NCI-H2107 (cell line): Measurements from ENCODE around the gene MRPL32.

Experiments
- DNase-seq: peaks from one replicate; lab custom pipeline; 2025; lab: John Stamatoyannopoulos, UW

MRPL32 gene

DNA sequence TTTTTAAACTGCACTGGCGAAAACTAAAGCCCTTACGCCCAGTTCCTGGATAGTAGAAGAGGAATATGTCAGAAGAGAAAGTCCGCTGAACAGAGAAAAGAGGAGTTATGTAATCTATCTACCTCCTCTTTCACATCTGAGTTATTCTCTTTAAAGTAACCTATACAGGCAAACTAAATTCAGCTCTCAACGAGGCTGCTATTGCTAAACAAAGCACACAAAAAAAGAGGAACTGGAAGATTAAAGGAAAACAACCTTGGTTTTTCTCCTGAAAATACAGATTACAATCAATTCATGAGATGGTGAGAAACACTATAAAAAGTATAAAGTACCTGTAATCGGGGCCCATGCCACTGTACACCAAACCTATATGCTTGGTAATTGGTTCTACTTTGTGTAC lies 6.0 kb upstream of the MRPL32 start:
- no peak for DNase-seq

DNA sequence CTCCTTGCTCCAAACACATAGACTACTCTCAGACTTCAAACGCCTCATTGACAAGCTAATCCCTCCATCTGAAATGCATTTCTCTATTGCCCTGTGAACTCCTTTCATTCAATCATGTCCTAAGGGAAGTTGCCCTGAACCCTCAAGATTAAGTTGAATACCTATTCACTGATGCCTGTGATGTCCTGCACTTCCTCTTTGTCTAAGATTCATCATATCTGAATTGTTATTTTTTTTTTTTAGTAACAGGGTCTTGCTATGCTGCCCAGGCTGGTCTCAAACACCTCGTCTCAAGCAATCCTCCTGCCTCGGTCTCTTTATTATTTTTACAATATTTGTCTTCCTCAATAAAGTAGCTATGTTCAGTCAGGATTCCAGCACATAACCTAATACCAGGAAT lies 3.4 kb upstream of the MRPL32 start:
- DNase-seq = no peak

DNA sequence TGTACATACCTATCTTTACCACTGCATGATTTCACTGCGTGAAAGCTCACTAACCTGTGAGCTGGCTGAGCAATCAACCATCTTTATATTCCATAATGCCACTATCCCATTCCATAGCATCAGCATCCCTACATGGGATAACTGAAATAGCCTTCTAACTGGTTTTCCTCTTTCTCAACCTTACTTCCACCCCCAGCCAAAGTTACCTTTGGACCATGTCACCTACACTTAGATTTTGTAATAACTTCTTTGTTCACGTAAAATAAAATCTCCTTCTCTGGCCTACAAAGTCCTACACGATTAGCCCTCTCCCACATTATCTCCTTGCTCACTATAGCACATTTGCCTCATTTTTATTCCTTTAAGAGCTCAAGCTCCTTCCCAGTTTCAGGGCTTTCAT lies 2.7 kb upstream of the MRPL32 start:
- DNase-seq = no peak

DNA sequence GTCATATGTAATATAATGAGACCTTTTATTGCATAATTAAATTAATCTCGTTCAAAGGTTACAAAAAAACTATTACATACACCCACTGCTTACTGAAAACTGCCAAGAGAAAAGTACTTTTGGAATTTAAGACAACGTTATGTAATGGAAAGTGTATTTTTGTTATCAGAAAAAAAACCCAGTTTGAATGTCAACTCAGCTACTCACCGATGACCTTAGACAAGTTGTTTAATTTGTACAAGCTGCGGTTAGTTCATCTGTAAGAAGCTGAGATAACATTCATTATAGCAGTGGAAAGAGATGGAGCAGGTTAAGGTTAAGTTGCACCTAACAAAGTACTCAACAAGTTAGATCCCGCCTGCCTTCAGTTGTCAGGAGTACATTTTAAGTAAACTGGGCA lies 1.3 kb upstream of the MRPL32 start:
- no peak for DNase-seq

DNA sequence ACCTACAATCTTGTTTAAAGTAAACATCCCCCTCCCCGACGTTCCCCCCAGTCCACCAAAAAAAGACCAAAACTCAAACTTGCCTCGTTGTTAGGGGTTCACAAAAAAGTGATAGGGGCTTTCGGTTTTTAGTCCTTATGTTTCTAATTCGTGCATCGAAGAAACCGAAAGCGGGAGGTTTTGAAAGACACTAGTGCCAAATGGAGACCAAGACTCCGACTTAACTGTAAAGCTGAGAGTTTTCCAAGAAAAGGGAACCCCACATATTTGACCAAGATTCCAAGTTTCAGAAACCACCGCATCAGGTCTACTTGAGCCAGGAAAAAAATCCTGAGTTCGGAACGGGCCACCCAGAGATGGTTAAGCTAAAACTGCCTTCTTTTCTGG lies 736 bp upstream of the MRPL32 start:
- peak; percentile 1 for DNase-seq

DNA sequence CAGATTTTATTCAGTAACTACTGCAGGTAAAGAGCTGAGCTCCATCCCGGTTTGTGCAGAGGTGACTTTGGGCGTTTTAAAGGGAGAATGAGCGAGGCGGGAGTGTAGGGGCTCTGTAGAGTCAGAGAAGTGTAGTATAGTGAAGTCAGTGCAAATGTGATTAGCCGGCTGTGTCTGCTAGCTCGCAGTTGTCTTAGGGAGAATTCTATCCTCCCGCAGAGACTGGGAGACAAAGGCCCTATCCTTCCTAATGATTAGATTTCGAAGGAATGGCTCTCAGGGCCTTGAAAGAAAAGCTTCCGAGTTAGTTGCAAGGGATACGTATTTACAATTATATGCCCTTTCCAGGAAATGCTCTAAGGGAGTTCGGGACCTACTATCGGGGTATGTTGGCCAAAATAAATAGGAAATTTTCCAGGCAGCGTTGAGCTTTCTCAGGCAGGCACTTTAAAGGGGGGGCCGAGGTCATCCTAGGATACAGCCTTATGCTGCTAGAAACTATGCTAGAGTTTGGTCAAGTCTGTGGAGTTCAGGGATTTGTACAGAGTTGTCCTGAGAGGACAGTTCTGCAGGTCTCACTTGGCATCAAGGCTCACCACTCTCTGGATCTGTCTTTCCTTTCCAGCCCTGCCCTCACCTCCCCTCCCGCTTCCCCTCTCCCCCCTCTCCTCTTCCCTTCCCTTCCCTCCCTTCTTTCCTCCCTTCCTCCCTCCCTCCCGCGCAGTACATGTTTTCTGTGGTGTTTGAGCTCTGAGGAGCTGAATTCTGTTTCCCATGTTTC lies 825 bp downstream of the MRPL32 start:
- peak; percentile 3 for DNase-seq

DNA sequence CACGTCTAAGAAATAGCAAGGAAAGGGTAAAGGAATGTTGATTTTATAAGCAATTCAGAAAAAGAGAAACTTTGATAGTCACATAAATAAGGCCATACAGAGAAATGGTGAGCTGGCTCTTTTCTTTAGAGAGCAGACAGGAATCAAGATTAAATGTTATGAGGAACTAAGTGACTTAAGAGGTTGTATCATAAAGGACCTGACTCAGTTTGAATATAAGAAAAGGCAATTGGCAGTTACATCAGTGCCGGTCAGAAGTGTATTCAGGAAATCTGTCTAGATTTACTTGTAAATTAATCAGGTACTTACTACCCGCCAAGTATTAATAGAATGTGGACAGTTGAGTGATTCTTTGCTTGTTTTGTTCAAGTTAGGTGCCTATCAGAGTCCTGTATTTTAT lies 2.1 kb downstream of the MRPL32 start:
- no peak for DNase-seq

DNA sequence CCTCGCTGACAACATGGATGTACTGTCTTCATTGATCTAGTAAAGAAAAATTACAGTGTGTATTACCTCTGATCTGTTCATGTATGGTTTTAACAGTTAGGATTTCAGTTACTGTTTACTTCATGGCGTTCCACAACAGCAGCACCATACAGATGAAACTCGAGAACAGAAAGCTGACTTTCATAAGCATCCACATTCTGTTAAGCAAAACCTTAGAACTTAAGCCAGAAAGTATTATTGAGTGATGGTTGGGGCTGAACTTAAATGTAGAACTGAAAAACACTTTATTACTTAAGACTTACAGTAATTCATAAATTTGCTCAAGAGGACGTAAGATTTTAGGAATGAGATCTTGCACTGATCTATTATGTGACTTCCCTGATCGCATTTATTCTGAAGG lies 3.7 kb downstream of the MRPL32 start:
- no peak for DNase-seq

DNA sequence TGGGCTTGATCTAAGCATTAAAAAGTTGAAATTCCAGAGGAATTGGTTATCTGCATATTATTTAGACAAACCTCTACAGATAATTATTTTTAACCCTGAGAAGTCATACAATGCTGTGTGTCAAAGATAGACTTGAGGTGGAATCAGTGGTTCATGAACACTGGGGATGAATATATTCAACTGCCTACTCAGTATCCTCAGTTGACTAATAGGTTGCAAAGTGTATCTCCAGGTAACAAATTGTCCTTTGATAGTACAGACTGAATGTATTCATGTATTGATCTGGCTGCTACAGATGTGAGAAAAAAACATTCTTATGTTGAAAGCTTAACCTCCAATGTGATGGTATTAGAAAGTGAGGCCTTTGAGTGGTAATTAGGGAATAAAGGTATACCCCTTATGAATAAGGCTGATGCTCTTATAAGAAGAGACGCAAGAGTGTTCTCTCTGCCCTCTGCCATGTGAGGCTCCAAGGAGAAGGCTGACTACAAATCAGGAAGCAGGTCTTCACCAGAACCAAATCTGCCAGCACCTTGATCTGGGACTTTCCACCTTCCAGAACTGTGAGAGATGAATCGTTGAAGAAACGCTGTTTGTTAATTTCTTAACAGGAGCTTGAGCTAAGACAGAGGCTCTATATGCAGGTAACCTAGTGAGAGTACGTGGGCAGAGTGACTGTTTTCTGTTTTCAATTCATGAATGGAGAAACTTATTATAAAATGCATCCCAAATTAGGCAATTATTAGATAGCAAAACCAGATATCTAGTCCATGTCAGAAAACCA lies 7.5 kb downstream of the MRPL32 start:
- no peak for DNase-seq

DNA sequence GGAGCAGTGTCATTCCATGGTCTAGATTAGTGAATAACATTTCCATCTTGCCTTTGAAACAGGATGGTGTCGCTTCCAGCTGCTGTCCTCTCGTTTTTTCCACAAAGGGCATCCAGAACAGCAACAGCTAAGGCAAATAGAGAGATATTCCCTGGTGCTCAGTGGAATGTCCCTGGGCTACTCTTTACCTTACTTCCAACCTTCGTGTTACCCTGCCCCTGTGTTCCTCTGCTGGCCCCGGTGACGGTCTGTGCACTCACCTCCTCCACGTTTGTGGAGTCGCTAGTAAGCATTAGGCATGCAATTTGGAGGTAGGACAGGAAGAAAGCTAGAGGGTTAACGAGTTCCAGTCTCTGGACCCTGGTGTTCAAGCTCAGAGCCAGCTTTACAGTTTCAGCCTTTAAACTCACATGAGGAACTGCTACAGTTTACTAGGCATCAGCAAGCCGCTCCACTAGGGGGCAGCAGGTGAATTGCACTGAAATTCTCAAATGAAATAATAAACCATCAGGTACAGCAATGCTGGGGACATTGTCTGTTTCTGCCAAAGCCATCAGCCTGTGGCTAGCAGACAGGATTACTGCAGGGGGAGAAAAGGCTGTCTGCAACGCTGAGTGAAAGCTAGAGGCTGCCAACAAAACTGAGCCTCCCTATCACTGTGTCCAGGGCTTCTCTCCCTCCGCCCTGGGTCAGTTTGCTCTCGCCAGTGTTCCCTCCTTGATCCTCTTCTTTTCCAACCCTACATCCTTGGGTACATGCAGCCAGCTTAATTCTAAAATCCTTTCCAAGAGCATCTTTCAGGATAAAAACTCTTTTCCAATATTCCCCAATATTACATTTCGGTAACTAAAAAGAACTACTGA lies 9.0 kb downstream of the MRPL32 start:
- DNase-seq = peak; percentile 70

DNA sequence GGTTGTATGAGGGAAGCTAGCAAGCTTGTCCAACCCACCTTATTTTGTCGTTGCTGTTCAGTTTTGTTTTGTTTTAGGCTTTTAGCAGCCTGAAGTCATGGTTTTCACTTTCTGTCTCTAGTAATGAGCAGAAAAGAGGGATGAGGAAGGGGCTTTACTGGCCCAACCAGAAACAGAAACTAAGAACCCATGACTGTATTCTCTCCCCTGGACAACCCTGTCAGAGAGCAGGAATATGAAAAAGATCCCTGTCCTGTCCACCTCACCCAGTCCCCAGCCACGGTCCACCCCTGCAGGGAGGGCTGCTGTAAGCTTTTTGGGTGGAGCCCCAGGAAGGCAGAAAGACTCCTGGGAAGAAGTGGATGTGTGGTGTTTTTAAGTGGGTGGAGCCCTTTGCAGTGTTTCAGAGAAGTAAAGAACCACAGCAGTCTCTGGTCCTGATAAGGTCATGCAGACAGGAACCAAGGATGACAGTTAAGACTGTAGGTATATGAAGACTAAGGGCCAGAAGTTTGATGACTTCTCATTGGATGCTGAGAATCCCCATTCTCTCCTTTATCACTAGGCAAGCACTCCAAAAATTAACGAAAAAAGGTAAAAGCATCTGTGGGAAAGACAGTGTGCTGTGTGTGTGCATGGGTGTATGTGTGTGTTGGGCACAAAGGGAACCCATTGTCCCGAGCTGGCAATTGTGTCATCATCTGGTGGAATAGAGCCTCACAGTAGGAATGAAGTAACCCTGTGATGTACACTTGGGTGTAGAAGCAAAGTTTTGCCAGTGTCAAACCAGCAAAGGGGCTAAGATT lies 13.8 kb downstream of the MRPL32 start:
- DNase-seq = no peak

DNA sequence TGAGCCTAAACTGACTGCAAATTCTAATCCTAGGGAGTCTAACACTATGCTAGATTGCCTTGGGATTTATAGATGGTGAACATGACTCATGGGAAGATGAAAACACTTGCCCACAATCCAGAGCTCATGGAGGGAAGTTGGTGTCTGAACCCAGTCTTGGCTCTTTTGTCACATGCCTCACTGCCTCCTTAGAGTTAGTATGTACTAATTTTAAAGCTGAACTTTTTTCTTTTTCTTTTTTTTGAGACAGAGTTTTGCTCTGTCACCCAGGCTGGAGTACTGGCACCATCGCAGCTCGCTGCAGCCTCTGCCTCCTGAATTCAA lies 14.4 kb downstream of the MRPL32 start:
- no peak for DNase-seq

DNA sequence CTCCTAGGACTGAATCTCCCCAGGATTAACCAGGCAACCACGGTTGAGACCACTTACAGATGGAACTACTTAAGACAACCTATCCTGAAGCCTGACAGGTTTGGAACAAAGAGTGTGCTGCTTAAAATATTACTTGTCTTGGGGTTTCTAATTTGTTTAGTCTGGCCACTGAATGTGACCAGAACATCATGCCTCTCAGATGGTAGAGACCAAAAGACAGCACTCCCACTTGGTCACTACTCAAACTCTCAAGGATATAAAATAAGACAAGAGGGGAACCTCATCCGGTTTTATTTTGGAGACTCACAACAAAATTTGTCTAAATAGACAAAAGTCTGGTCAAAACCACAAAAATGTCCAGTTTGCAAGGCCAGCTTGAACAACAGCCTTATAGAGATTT lies 15.3 kb downstream of the MRPL32 start:
- DNase-seq = no peak

DNA sequence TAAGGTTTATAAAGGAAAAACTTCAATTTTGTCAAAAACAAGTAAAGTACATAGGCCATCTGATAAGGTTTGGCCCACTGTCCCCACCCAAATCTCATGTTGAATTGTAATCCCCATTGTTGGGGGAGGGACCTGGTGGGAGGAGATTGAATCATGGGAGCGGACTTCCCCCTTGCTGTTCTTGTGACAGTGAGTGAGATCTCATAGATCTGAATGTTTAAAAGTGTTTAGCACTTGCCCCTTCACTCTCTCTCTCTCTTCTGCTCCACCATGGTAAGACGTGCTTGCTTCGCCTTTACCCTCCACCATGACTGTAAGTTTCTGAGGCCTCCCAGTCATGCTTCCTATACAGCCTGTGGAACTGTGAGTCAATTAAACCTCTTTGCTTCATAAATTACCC lies 18.2 kb downstream of the MRPL32 start:
- DNase-seq = no peak

DNA sequence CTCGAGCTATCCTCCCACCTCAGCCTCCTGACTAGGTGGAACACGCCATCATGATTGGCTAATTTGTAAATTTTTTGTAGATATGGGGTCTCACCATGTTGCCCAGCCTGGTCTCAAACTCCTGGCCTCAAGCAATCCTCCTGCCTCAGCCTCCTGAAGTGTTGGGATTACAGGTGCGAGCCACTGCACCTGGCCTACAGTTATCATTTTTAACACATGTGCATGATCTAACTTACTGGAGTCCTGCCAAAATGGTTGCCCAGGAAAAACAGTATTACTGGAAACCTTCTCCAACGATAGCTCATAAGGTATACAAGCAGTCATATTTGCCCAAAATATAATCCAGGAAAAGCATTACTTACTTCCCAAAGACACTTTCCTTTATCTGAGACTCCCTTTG lies 20.2 kb downstream of the MRPL32 start:
- DNase-seq = no peak

DNA sequence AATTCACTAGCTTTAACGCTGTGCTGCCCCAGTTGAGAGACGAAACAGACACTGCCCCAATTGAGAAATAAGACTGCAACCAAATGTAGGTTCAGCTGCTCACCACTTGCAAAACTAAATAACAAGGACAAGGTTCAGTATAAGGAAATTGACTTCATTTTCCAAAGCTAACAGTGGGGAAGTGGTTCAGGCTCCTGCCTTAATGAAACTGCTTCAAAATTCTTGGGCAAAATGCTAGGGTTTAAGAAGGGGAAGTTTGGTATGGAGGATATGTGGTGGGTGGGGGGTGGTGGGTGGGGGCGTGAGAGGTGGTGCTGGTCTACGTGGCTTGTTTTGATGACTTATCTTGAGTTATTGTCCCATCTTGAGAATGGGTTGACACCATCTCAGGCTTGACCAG lies 21.8 kb downstream of the MRPL32 start:
- DNase-seq = no peak

DNA sequence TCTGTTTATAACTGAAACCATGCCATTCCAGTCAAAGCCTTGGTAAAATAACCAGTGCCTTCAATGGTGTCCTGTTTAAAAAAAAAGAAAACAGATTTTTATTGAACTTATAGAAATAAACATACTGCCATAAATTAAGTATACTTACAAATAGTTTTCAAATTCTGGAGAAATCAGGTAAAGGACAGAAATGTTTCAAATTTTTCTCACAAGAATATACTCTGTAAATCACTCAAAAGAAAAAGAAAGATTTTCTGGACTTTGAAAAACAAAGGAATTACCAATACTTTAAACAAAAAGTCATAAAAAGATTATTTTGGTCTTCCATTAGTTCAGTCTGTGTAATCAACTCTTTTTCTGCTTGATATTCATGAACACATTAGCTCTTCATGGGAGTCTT lies 23.9 kb downstream of the MRPL32 start:
- DNase-seq = no peak

DNA sequence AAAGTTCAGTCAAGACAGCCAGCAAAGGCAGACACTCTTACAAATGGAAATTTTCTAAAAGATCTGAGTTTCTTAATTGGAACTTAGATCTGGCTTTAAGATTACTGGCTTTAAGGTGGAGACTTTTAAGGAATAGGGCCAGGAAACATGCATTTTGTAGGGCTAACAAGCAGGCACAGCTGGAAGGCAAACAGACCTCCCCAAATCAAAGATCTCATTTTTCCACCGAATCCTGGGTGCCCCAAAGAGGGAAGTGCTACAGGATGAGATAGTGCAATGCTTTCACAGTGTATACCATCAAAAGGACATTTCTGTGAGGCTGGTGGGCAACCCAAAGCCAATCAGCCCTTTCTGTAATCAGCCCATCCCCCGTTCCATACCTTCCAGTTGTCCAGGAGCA lies 27.4 kb downstream of the MRPL32 start:
- DNase-seq = no peak

DNA sequence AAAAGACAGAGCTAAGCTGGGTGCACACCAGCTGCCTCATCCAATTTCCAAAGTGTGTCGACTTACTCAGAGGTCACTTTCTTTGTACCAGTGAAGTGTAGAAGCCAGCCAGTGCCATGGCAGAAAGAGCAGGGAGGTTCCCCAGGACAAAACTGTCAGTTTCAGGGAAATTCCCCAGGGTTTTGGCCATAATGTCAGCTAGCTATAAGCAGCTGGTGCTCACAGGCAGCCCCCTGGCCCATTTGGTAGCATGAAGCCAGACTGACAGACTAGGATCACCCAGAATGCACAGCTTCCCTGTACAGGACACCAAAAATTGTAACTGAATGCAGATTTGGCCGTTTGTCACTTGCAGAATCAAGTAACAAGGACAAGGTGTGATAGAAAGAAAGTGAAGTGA lies 28.6 kb downstream of the MRPL32 start:
- no peak for DNase-seq

DNA sequence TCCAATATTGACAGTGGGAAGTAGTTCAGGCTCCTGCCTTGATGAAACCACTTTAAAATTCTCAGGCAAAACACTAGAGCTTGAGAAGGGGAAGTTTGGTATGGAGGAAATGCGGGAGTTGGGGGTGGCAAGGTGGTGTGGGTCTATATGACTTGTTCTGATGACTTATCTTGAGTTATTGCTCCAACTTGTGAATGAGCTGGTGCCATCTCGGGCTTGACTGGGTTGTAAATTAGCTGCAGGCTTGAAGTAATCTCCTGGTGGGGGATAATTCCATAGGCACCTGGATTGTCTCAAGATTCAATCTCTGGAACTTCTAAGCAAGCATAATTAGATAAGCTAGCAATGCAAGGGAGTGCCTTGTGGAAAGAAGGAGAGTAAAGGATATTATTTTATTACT lies 29.0 kb downstream of the MRPL32 start:
- no peak for DNase-seq

DNA sequence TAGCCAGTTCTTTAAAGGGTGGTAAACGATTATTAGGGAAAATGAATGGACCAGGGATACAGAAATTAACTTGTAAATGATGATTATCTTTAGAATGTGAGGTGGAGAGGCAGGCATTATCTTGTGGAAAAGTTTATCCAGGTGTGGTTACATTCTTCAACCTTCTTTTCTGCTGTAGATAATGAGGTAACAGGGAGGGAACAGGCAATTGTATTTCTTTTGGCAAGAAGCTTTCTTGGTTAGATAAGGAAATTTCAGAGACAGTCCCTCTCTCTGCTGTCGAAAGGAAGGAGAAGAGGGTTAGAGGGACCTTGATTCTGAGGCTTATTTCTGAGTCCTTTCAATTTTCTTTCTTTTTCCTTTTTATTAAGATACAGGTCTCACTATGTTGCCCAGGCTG lies 32.1 kb downstream of the MRPL32 start:
- no peak for DNase-seq
